Epithelial cell of esophagus (primary cell): ENCODE measurements around the gene ZNF276.

Experiments
- DNase-seq: peaks from one replicate; pipeline ENCODE4 v3.0.0; 2010; ENCODE audit warnings: low read depth
- H3K4me3 ChIP-seq: 2 replicates; pipeline ENCODE4 v1.5.1; 2011; ENCODE audit warnings: mild to moderate bottlenecking, low read length, control low read depth
- CTCF ChIP-seq: IDR thresholded peaks from 2 replicates; pipeline ENCODE4 v1.5.1; 2011; ENCODE audit warnings: low read depth, mild to moderate bottlenecking, low read length, control low read depth, inconsistent platforms; ENCODE audit not compliant: insufficient read depth; ENCODE audit errors: missing control alignments

Gene ZNF276

GRCh38 chr16:89710709-89711564 is 10.4 kb upstream of the ZNF276 start:
- no peak overlapping the region for H3K4me3 ChIP-seq

GRCh38 chr16:89711601-89712273 is 9.6 kb upstream of the ZNF276 start:
- peak overlapping the region; percentile 73 for H3K4me3 ChIP-seq
- peak; percentile 74 for DNase-seq
- TF ChIP-seq CTCF, result no peak

More at GRCh38 chr16:89710709-89711564, 10.4 kb upstream of the ZNF276 start:
- no peak for DNase-seq
- TF ChIP-seq CTCF, result no peak

- no peak for DNase-seq
- peak overlapping the region; percentile 73 for H3K4me3 ChIP-seq
- TF ChIP-seq CTCF, result no peak
Measured at GRCh38 chr16:89712274-89712781, 9.0 kb upstream of the ZNF276 start.

GRCh38 chr16:89716493-89716892 is 4.8 kb upstream of the ZNF276 start:
- TF ChIP-seq CTCF, result no peak
- DNase-seq, result no peak
- no peak overlapping the region for H3K4me3 ChIP-seq

- no peak for TF ChIP-seq CTCF
- H3K4me3 ChIP-seq, result no peak overlapping the region
- no peak for DNase-seq
Measured at GRCh38 chr16:89716916-89717687, 4.2 kb upstream of the ZNF276 start.

- no peak for TF ChIP-seq CTCF
- no peak for DNase-seq
- H3K4me3 ChIP-seq, result no peak overlapping the region
Measured at GRCh38 chr16:89717688-89718505, 3.4 kb upstream of the ZNF276 start.
